HCT116 (cell line): ENCODE data around the gene CAPN1. TPM values are rescaled to one million over a fixed set of nuclear protein-coding genes. Genes with fewer than 3 reads are reported as not detected.

Experiments used
- ATAC-seq: fragments of 200-7000 bp; cut with Tn5 transposase; 2 replicates; pipeline ENCODE4 v1.9.1; 2020; ENCODE audit warnings: mild to moderate bottlenecking, moderate library complexity
- BruUV-seq: library from RNA; stranded (reverse); fragments of 400-500 nt; replicated peaks from 2 replicates; lab custom pipeline; 2021; lab: Mats Ljungman, UMichigan
- CTCF ChIA-PET: fragments of 300-600 bp; sonication (Branson Sonifier 250); formaldehyde crosslinking; loops from one replicate; lab custom pipeline; 2021; ENCODE audit warnings: antibody characterized with exemption; lab: Charles Lee
- POLR2A ChIA-PET: fragments of 300-600, 350-600 bp; sonication (Branson Sonifier 250); formaldehyde crosslinking; loops from one replicate; lab custom pipeline; 2021; ENCODE audit warnings: antibody characterized with exemption; lab: Charles Lee
- RAD21 ChIA-PET, 2 experiments: fragments of 300-600 bp; sonication (Branson Sonifier 250); formaldehyde crosslinking; loops; one replicate each; lab custom pipeline; 2023; ENCODE audit warnings: low total read pairs in 2 of 2; ENCODE audit not compliant: uncharacterized antibody in 2 of 2, unreplicated experiment in 2 of 2, low non-redundant PET in 1 of 2; lab: Charles Lee
- DNase-seq: peaks from one replicate; pipeline ENCODE4 v3.0.0-alpha.2; 2010; ENCODE audit warnings: low read depth, low spot score
- H2AFZ ChIP-seq: fragments of 200-600 bp; shearing (Covaris generic), sonication (generic); 2 replicates; pipeline ENCODE4 v1.6.1; 2017; ENCODE audit warnings: low read depth, mixed run types, mixed read lengths, antibody characterized with exemption, low read length; ENCODE audit not compliant: poor library complexity, severe bottlenecking
- H3K27ac ChIP-seq: 2 replicates; pipeline ENCODE4 v1.5.1; 2012; ENCODE audit warnings: low read depth, low read length
- H3K27me3 ChIP-seq: fragments of 200-600 bp; sonication (generic); 2 replicates; pipeline ENCODE4 v1.6.1; 2016; ENCODE audit warnings: mixed run types, low read length, mixed read lengths; ENCODE audit not compliant: insufficient read depth
- H3K36me3 ChIP-seq, 2 experiments: fragments of 200-500 bp in 1 of 2; fragments of 200-600 bp in 1 of 2; sonication (Bioruptor generic) in 1 of 2; sonication (generic) in 1 of 2; 2 replicates each; pipeline versions ENCODE4 v1.5.1 to v1.6.1; 2014 to 2016; ENCODE audit warnings: low read length in 2 of 2, inconsistent platforms in 1 of 2, mixed read lengths in 1 of 2, mixed run types in 1 of 2; ENCODE audit not compliant: insufficient read depth in 2 of 2, control insufficient read depth in 1 of 2
- H3K4me1 ChIP-seq, 2 experiments: fragments of 200-600 bp in 1 of 2; sonication (generic) in 1 of 2; 2 replicates each; pipeline versions ENCODE4 v1.5.1 to v1.6.1; 2012 to 2017; ENCODE audit warnings: low read length in 2 of 2, inconsistent platforms in 1 of 2, mild to moderate bottlenecking in 1 of 2, mixed read lengths in 1 of 2, mixed run types in 1 of 2, moderate library complexity in 1 of 2; ENCODE audit not compliant: insufficient read depth in 2 of 2, control insufficient read depth in 1 of 2
- H3K4me2 ChIP-seq: fragments of 200-600 bp; sonication (generic); 2 replicates; pipeline ENCODE4 v1.6.1; 2017; ENCODE audit warnings: mixed run types, low read length, mixed read lengths
- H3K4me3 ChIP-seq, 2 experiments: fragments of 200-600 bp in 1 of 2; sonication (generic) in 1 of 2; replicated peaks in 1 of 2; 2 replicates each; pipeline ENCODE4 v1.5.1; 2011 to 2016; ENCODE audit warnings: low read length in 2 of 2, control low read depth in 1 of 2, low read depth in 1 of 2, mild to moderate bottlenecking in 1 of 2, mixed read lengths in 1 of 2, mixed run types in 1 of 2
- H3K79me2 ChIP-seq: fragments of 200-600 bp; sonication (generic); 2 replicates; pipeline ENCODE4 v1.6.1; 2017; ENCODE audit warnings: mild to moderate bottlenecking, mixed run types, low read length, moderate library complexity, mixed read lengths; ENCODE audit not compliant: insufficient read depth
- H3K9ac ChIP-seq: fragments of 200-600 bp; sonication (generic); 2 replicates; pipeline ENCODE4 v1.6.1; 2016; ENCODE audit warnings: low read length, mixed read lengths
- H3K9me2 ChIP-seq: fragments of 200-600 bp; sonication (generic), shearing (Covaris generic); 2 replicates; pipeline ENCODE4 v1.6.1; 2017; ENCODE audit warnings: mixed run types, mild to moderate bottlenecking, moderate library complexity; ENCODE audit not compliant: insufficient read depth
- H3K9me3 ChIP-seq, 2 experiments: fragments of 200-500 bp in 1 of 2; fragments of 200-600 bp in 1 of 2; sonication (Bioruptor generic) in 1 of 2; sonication (generic) in 1 of 2; 2 replicates each; pipeline ENCODE4 v1.6.1; 2014 to 2017; ENCODE audit warnings: low read length in 2 of 2, mixed read lengths in 2 of 2, inconsistent platforms in 1 of 2, low read depth in 1 of 2, mild to moderate bottlenecking in 1 of 2, mixed run types in 1 of 2, moderate library complexity in 1 of 2; ENCODE audit not compliant: control insufficient read depth in 1 of 2, insufficient read depth in 1 of 2
- H4K20me1 ChIP-seq: fragments of 200-600 bp; sonication (generic), shearing (Covaris generic); 2 replicates; pipeline ENCODE4 v1.6.1; 2017; ENCODE audit warnings: mixed run types, mild to moderate bottlenecking, moderate library complexity; ENCODE audit not compliant: insufficient read depth
- CTCF ChIP-seq, 3 experiments: fragments of 200-600 bp in 1 of 3; sonication (generic) in 1 of 3; IDR thresholded peaks in 2 of 3; conservative IDR thresholded peaks in 1 of 3; 2 replicates each; pipeline ENCODE4 v1.5.1; 2012 to 2017; ENCODE audit warnings: low read depth in 2 of 3, low read length in 2 of 3, antibody characterized with exemption in 1 of 3, borderline replicate concordance in 1 of 3, control low read depth in 1 of 3, mild to moderate bottlenecking in 1 of 3, mixed read lengths in 1 of 3, mixed run types in 1 of 3, moderate library complexity in 1 of 3; ENCODE audit not compliant: insufficient read depth in 1 of 3
- EGR1 ChIP-seq: IDR thresholded peaks from 2 replicates; pipeline ENCODE4 v1.6.1; 2012; ENCODE audit warnings: low read depth
- EZH2 ChIP-seq: fragments of 200-600 bp; sonication (generic); IDR thresholded peaks from 2 replicates; pipeline ENCODE4 v1.6.1; 2017; ENCODE audit warnings: antibody characterized with exemption, mixed run types
- FOSL1 ChIP-seq: IDR thresholded peaks from 2 replicates; pipeline ENCODE4 v1.6.1; 2012; ENCODE audit warnings: low read depth
- JUND ChIP-seq: IDR thresholded peaks from 2 replicates; pipeline ENCODE4 v1.6.1; 2012
- MAX ChIP-seq: IDR thresholded peaks from 2 replicates; pipeline ENCODE4 v1.6.1; 2012
- POLR2AphosphoS5 ChIP-seq: IDR thresholded peaks from 2 replicates; pipeline ENCODE4 v1.6.1; 2011; ENCODE audit warnings: mild to moderate bottlenecking, low read depth, low read length, moderate library complexity
- RAD21 ChIP-seq: IDR thresholded peaks from 2 replicates; pipeline ENCODE4 v1.6.1; 2012; ENCODE audit warnings: low read depth, mild to moderate bottlenecking
- YY1 ChIP-seq: IDR thresholded peaks from 2 replicates; pipeline ENCODE4 v1.6.1; 2011; ENCODE audit warnings: low read length, low read depth, moderate library complexity, mild to moderate bottlenecking; ENCODE audit not compliant: insufficient replicate concordance; ENCODE audit errors: extremely low read depth
- intact Hi-C: fragments of 100-400 bp; cut with micrococcal nuclease; formaldehyde crosslinking; loops from 2 replicates; pipeline ENCODE4 v1.10.0; 2022
- total RNA-seq: library from RNA; stranded (reverse); gene quantifications from one replicate; pipeline ENCODE4 v1.2.1, GENCODE V29; 2021; ENCODE audit not compliant: unreplicated experiment

The CAPN1 gene
- total RNA-seq, 1 experiment from 2014 or later = 279 TPM

- Histone ChIP-seq H3K4me1 (peaks cover 13 to 18% of the 10 kb centered on the region in 2 experiments), H4K20me1 (no peaks in the 10 kb centered on the region), H3K9ac (peak overlapping the region; percentile 50), H3K27ac (peak overlapping the region; percentile 56), H2AFZ (no peak overlapping the region), H3K4me2 (peak overlapping the region; percentile 63), H3K9me3 (no peaks in the 10 kb centered on the region), H3K9me2 (no peaks in the 10 kb centered on the region), H3K4me3 (no peak overlapping the region), H3K27me3 (no peaks in the 10 kb centered on the region), H3K36me3 (no peaks in the 10 kb centered on the region), H3K79me2 (no peaks in the 10 kb centered on the region)
- ChIA-PET CTCF (interaction anchor here (0.7 to 1.1 kb wide), 2 partner anchors 27 to 50 kb away, joined by 3 read pairs; no protein-coding TSS in a partner anchor), POLR2A (no interaction called here), RAD21 (no interaction called here)
- ATAC-seq (peak; percentile 93), DNase-seq (peak; percentile 36)
- intact Hi-C loops = loop anchor here (2.0 kb wide), 1 partner anchor 30 kb away; no protein-coding TSS in a partner anchor
- BruUV-seq = no TSS peak
- no peak for TF ChIP-seq YY1
- peak; percentile 40; the same call in 1 of the 2 replicates for TF ChIP-seq MAX
- peak; percentile 73 for TF ChIP-seq EGR1
- peak; percentile 53 for TF ChIP-seq JUND
- peak; percentile 51 for TF ChIP-seq FOSL1
- TF ChIP-seq EZH2 = no peak
Observed at GRCh38 chr11:65224930-65225278, 43.2 kb downstream of the CAPN1 start.

GRCh38 chr11:65225279-65226102, 43.8 kb downstream of the CAPN1 start:
- ChIA-PET RAD21 (no interaction called here), POLR2A (no interaction called here), CTCF (interaction anchor here (1.1 kb wide), 1 partner anchor 27 kb away, joined by 3 read pairs; no protein-coding TSS in a partner anchor)
- peak overlapping the region; percentile 56 for H3K27ac ChIP-seq
- intact Hi-C loops = loop anchor here (2.0 kb wide), 1 partner anchor 29 kb away; no protein-coding TSS in a partner anchor
- no peak overlapping the region for H3K4me3 ChIP-seq
- H3K79me2 ChIP-seq = no peaks in the 10 kb centered on the region
- no peak for DNase-seq
- no peaks in the 10 kb centered on the region for H4K20me1 ChIP-seq
- H3K9me3 ChIP-seq = no peaks in the 10 kb centered on the region
- peaks cover 13 to 18% of the 10 kb centered on the region in 2 experiments for H3K4me1 ChIP-seq
- H3K9me2 ChIP-seq = no peaks in the 10 kb centered on the region
- no peak overlapping the region for H2AFZ ChIP-seq
- ATAC-seq = peak; percentile 79
- peak overlapping the region; percentile 50 for H3K9ac ChIP-seq
- peak; percentile 31; the same call in 1 of the 2 replicates for TF ChIP-seq RAD21
- peak; percentile 28 to 42 (median 32); a peak in 3 of 6 replicates for TF ChIP-seq CTCF (IDR thresholded peaks at IDR 0.05 in 2 of 3, conservative IDR thresholded peaks at IDR 0.05 in 1 of 3; ENCODE audit: borderline replicate concordance in 1 of 3, insufficient read depth in 1 of 3, low read depth in 2 of 3, low read length in 2 of 3)
- no peak for TF ChIP-seq POLR2AphosphoS5
- H3K27me3 ChIP-seq = no peaks in the 10 kb centered on the region
- BruUV-seq = no TSS peak
- peak overlapping the region; percentile 63 for H3K4me2 ChIP-seq
- no peaks in the 10 kb centered on the region for H3K36me3 ChIP-seq
